ENCODE results near the gene HILPDA. TPM values are rescaled to one million over a fixed set of nuclear protein-coding genes. Genes with fewer than 3 reads are reported as not detected.

Gene HILPDA
- total RNA-seq, 1 donor from 2014 or later: 6.9 TPM

Other genes starting within 250 kb of the HILPDA start
- 0.42 TPM for gene LEP, start 214.6 kb upstream of the HILPDA start, total RNA-seq
- 36.0 TPM for gene RBM28, start 112.0 kb upstream of the HILPDA start, total RNA-seq
- gene PRRT4, start 94.2 kb upstream of the HILPDA start, total RNA-seq: 1.6 TPM
- 20.7 TPM for gene IMPDH1, start 45.9 kb upstream of the HILPDA start, total RNA-seq
- gene METTL2B, start 20.9 kb downstream of the HILPDA start, total RNA-seq: 19.4 TPM
- gene GARIN1A, start 216.4 kb downstream of the HILPDA start, total RNA-seq: 0.97 TPM

Measured in left ventricle myocardium superior (tissue), 1 donor.